Measurements from ENCODE around the gene KCNQ2. TPM values are rescaled to one million over a fixed set of nuclear protein-coding genes. Genes with fewer than 3 reads are reported as not detected.

KCNQ2 gene
- total RNA-seq, 2 experiments from 2014 or later, result not detected

DNA sequence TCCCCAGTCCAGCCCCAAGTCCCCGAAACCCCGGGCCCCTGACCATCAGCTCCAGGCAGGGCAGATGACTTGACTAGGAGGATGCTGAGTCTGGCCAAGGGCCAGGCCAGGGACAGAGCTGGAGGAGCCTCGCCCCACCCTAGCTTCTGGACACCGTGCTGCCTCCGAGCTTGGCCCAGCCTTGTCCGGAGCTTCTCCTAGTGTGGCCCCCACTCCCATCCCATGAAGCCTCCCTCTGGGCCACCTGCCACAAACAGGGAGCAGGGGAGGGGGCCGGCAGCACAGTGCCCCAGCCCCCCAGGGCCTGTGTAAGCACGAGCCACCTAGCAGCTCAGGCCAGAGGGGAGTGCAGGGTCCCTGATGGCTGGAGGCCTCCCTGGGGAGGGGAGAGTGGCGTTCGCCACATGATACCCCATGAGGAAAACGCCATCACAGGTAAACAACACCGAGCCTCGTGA, 21.1 kb upstream of the KCNQ2 start:
- H3K36me3 Mint-ChIP-seq (ENCODE audit: low read depth), result no peaks in the 10 kb centered on the region
- POLR2A ChIA-PET, result interaction anchor here (1.0 kb wide), 1 partner anchor 28 kb away, joined by 3 read pairs; no protein-coding TSS in a partner anchor
- TF ChIP-seq, protein P1, sequence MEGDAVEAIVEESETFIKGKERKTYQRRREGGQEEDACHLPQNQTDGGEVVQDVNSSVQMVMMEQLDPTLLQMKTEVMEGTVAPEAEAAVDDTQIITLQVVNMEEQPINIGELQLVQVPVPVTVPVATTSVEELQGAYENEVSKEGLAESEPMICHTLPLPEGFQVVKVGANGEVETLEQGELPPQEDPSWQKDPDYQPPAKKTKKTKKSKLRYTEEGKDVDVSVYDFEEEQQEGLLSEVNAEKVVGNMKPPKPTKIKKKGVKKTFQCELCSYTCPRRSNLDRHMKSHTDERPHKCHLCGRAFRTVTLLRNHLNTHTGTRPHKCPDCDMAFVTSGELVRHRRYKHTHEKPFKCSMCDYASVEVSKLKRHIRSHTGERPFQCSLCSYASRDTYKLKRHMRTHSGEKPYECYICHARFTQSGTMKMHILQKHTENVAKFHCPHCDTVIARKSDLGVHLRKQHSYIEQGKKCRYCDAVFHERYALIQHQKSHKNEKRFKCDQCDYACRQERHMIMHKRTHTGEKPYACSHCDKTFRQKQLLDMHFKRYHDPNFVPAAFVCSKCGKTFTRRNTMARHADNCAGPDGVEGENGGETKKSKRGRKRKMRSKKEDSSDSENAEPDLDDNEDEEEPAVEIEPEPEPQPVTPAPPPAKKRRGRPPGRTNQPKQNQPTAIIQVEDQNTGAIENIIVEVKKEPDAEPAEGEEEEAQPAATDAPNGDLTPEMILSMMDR (IDR thresholded peaks at IDR 0.05), result no peak
- H3K27ac Mint-ChIP-seq, result no peak overlapping the region
- DNase-seq (no peak), ATAC-seq (no peak)
- CTCF ChIA-PET, result interaction anchor here (1.1 kb wide), 1 partner anchor 44 kb away, joined by 3 read pairs; the partner anchor contains the start of gene PTK6
- H3K27me3 Mint-ChIP-seq, result peaks cover 18% of the 10 kb centered on the region
- intact Hi-C loops (cut with micrococcal nuclease), result no loop called here
- H3K4me1 Mint-ChIP-seq (ENCODE audit: low read depth), result no peaks in the 10 kb centered on the region
- H3K4me3 Mint-ChIP-seq, result no peak overlapping the region
- no peaks in the 10 kb centered on the region for H3K9me3 Mint-ChIP-seq

DNA sequence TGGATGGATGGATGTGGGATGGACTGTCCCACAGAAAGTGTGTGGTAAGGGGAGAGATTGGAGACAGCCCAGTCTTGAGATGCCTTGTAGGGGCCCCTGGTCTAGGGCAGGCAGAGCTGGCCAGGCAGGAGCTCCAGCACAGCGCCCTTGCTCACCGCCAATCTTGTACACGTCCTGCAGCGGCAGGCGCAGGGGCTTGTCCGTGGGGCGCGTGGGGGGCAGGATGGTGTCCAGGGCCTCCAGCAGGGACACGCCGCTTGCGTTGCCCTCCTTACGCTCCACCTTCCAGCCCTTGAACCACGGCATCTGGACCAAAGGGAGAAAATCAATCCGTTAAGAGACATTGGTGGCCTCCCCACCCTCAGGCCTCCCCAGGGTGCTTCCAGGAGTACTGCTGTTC, 20.5 kb upstream of the KCNQ2 start:
- CTCF ChIA-PET, result no interaction called here
- Mint-ChIP-seq H3K36me3 (ENCODE audit: low read depth) (no peaks in the 10 kb centered on the region), H3K27me3 (peaks cover 18% of the 10 kb centered on the region), H3K4me3 (no peak overlapping the region), H3K4me1 (ENCODE audit: low read depth) (no peaks in the 10 kb centered on the region), H3K27ac (no peak overlapping the region), H3K9me3 (no peaks in the 10 kb centered on the region)
- POLR2A ChIA-PET, result interaction anchor here (1.0 kb wide), 1 partner anchor 28 kb away, joined by 3 read pairs; no protein-coding TSS in a partner anchor
- intact Hi-C loops (cut with micrococcal nuclease), result no loop called here
- TF ChIP-seq, protein P1 (IDR thresholded peaks at IDR 0.05), result no peak
- DNase-seq (no peak), ATAC-seq (no peak)

DNA sequence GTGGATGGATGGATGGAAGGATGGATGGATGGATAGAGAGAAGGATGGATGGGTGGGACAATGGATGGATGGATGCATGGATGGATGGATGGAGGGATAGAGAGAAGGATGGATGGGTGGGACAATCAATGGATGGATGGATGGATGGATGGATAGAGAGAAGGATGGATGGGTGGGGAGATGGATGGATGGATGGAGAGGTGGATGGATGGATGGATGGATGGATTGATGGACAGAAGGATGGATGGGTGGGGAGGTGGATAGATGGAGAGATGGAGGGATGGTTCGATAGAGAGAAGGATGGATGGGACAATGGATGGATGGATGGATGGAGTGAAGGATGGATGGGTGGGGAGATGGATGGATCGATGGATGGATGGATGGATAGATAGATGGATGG, 20.1 kb upstream of the KCNQ2 start:
- DNase-seq, result no peak
- intact Hi-C loops (cut with micrococcal nuclease), result no loop called here
- ChIA-PET CTCF (no interaction called here), POLR2A (interaction anchor here (1.0 kb wide), 1 partner anchor 29 kb away, joined by 3 read pairs; no protein-coding TSS in a partner anchor)
- peaks cover 17% of the 10 kb centered on the region for H3K27me3 Mint-ChIP-seq
- no peak overlapping the region for H3K4me3 Mint-ChIP-seq
- TF ChIP-seq, protein P1 (IDR thresholded peaks at IDR 0.05), result no peak
- H3K4me1 Mint-ChIP-seq (ENCODE audit: low read depth), result no peaks in the 10 kb centered on the region
- no peaks in the 10 kb centered on the region for H3K9me3 Mint-ChIP-seq
- no peaks in the 10 kb centered on the region for H3K36me3 Mint-ChIP-seq (ENCODE audit: low read depth)
- no peak for ATAC-seq
- no peak overlapping the region for H3K27ac Mint-ChIP-seq

DNA sequence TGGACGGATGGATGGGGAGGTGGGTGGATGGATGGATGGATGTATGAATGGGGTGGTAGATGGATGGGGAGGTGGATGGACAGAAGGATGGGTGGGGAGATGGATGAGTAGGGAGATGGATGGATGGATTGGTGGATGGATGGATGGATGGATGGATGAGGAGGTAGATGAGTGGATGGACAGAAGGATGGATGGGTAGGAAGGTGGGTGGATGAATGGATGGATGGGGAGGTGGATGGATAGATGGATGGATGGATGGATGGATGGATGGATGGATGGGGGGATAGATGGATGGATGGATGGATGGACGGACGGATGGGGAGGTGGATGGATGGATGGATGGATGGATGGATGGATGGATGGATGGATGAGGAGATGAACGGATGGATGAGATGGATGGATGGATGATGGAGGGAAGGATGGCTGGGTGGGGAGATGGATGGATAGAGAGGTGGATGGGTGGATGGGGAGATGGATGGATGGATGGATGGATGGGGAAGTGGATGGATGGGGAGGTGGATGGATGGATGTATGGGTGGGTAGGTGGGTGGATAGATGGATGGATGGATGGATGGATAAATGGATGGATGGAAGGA, 19.3 kb upstream of the KCNQ2 start:
- peaks cover 11% of the 10 kb centered on the region for H3K27me3 Mint-ChIP-seq
- intact Hi-C loops (cut with micrococcal nuclease), result no loop called here

DNA sequence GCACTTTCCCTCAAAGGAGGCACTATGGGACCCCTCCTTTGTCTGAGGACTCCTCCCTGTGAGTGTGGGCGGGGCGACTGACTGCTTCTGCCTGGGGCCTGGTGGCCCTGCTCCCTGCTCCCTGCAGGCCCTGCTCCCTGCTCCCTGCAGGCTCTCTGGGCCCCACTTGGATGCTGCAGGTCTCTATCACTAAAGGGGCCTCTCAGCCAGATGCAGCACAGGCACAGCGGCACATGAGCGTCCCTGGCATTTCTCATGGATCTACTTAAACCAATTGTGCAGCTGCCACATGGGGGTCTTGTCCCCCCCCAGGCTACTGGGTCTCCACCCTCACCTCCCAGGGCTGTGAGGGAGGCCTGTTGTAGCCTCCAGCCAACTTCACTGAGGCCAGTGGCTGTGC, 18.6 kb upstream of the KCNQ2 start:
- TF ChIP-seq, protein P1 (IDR thresholded peaks at IDR 0.05), result no peak
- H3K36me3 Mint-ChIP-seq (ENCODE audit: low read depth), result no peaks in the 10 kb centered on the region
- ATAC-seq (no peak), DNase-seq (no peak)
- H3K4me1 Mint-ChIP-seq (ENCODE audit: low read depth), result no peaks in the 10 kb centered on the region
- CTCF ChIA-PET, result no interaction called here
- H3K9me3 Mint-ChIP-seq, result no peaks in the 10 kb centered on the region
- intact Hi-C loops (cut with micrococcal nuclease), result no loop called here
- H3K4me3 Mint-ChIP-seq, result no peak overlapping the region
- no peak overlapping the region for H3K27ac Mint-ChIP-seq
- POLR2A ChIA-PET, result no interaction called here
- peaks cover 11% of the 10 kb centered on the region for H3K27me3 Mint-ChIP-seq

More for the DNA sequence above, 19.3 kb upstream of the KCNQ2 start:
- Mint-ChIP-seq H3K27ac (no peak overlapping the region), H3K36me3 (ENCODE audit: low read depth) (no peaks in the 10 kb centered on the region), H3K4me1 (ENCODE audit: low read depth) (no peaks in the 10 kb centered on the region), H3K4me3 (no peak overlapping the region), H3K9me3 (no peaks in the 10 kb centered on the region)
- CTCF ChIA-PET, result no interaction called here
- DNase-seq (no peak), ATAC-seq (no peak)
- POLR2A ChIA-PET, result no interaction called here
- TF ChIP-seq, protein P1 (IDR thresholded peaks at IDR 0.05), result no peak

Data from activated CD8-positive, alpha-beta T cell treated with anti-CD3 and anti-CD28 coated beads for 36 hours (primary cell).